GM21526 (cell line): ENCODE data around the gene GPR180.

Experiments
- ATAC-seq: cut with Tn5 transposase; IDR thresholded peaks from one replicate; pipeline ENCODE4 v1.9.1; 2021; ENCODE audit warnings: moderate library complexity; ENCODE audit not compliant: unreplicated experiment, low FRiP score

Gene GPR180

GRCh38 chr13:94683409-94683808 is 81.8 kb downstream of the GPR180 start:
- no peak for ATAC-seq
